ENCODE results near the gene DCLK2. TPM values are rescaled to one million over a fixed set of nuclear protein-coding genes. Genes with fewer than 3 reads are reported as not detected.

Gene DCLK2
- total and polyA plus RNA-seq, 2 of the 13 experiments (the other 11 are each of a cell fraction or from before 2014, with no cell fraction given) = not detected

DNA sequence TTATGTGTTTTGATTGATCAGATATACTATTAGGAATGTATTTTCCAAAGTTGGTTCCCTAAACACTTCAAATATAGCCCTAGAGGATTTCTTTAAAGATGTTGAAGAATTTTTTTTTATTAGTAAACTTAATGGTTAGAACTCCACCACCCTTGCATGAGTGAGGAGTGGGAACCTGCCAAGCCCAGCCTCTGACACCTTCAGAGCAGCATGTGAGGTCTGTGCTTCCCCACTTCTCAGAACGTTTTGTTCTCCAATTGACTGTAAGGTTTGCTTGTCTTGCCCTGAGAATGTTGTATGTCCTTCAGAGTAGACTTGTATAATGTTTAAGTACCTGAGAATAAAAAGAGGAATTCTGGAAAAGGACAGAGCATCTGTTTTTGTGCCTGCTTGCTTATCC, 126.8 kb downstream of the DCLK2 start (continued):
- TF ChIP-seq, protein P1, sequence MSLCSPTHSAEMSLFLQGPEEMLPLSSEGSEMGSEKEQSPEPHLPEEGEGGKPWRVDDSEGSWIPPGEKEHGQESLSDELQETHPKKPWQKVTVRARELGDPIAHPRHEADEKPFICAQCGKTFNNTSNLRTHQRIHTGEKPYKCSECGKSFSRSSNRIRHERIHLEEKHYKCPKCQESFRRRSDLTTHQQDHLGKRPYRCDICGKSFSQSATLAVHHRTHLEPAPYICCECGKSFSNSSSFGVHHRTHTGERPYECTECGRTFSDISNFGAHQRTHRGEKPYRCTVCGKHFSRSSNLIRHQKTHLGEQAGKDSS (CRISPR knock-in tag; IDR thresholded peaks at IDR 0.05; ENCODE audit: borderline replicate concordance, low read depth) = no peak
- TF ChIP-seq CERS6 (CRISPR knock-in tag; IDR thresholded peaks at IDR 0.05) = no peak
- TF ChIP-seq ZNF607 (CRISPR knock-in tag; IDR thresholded peaks at IDR 0.05; ENCODE audit: borderline replicate concordance) = no peak
- no peak for TF ChIP-seq MED1 (CRISPR knock-in tag; IDR thresholded peaks at IDR 0.05)
- no peak for TF ChIP-seq ATRX (CRISPR knock-in tag; IDR thresholded peaks at IDR 0.05; ENCODE audit: borderline replicate concordance)
- TF ChIP-seq TEAD2 (CRISPR knock-in tag; IDR thresholded peaks at IDR 0.05) = no peak

DNA sequence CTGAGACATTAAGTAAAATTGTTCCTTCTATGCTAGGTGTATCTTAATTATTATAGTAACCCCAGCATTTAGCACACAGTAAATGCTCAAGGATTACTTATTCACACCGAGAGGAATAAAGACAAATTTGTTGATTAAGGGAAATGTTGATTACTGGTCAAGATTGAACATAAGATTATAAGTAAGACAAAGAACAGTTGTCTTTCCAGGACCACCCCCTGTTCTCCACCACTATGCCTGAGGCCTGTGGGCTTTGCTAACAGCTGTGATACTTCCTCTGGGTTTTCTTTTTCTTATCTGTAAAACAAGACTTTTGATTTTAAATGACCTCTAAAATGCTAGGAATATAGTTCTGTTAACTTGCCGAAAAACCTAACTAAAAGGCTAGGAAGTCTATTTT, 128.0 kb downstream of the DCLK2 start:
- ChIA-PET CTCF (ENCODE audit: low intra/inter-chr PET ratio, low total read pairs) (no interaction called here), POLR2A (no interaction called here)
- H3K4me2 ChIP-seq (ENCODE audit: low read depth, low read length) = no peak overlapping the region
- no peaks in the 10 kb centered on the region for H3K79me2 ChIP-seq (ENCODE audit: insufficient read depth, low read length)
- BruUV-seq (replicated peaks) = no TSS peak
- intact Hi-C loops (cut with micrococcal nuclease; ENCODE audit: unreplicated experiment) (loop anchor here (2.0 kb wide), 1 partner anchor 291 kb away; no protein-coding TSS in a partner anchor), in situ Hi-C loops (cut with HindIII; ENCODE audit: extremely low pct_ligation_motif_present, low pct_unique_long_range_greater_than_20kb) (no loop called here)
- H2AFZ ChIP-seq (ENCODE audit: low read length) = no peak overlapping the region
- no peak for TF ChIP-seq MTA1 (CRISPR knock-in tag; IDR thresholded peaks at IDR 0.05; ENCODE audit: borderline replicate concordance)
- no peak for TF ChIP-seq ZNF224 (CRISPR knock-in tag; IDR thresholded peaks at IDR 0.05)
- TF ChIP-seq ZNF546 (CRISPR knock-in tag; conservative IDR thresholded peaks at IDR 0.05) = no peak
- H3K27ac ChIP-seq (ENCODE audit: extremely low read length, insufficient read depth, low read length) = no peak overlapping the region
- H3K4me3 ChIP-seq (replicated peaks in 1 of 3; ENCODE audit: insufficient read depth in 1 of 3, low read depth in 2 of 3, low read length in 3 of 3) = no peak overlapping the region
- no peak for ATAC-seq
- no peak overlapping the region for H3K9ac ChIP-seq (ENCODE audit: insufficient read depth, low read depth, low read length)
- no peaks in the 10 kb centered on the region for H3K9me3 ChIP-seq (ENCODE audit: low read length)
- no peaks in the 10 kb centered on the region for H3K36me3 ChIP-seq (replicated peaks in 1 of 2; ENCODE audit: control insufficient read depth in 1 of 2, insufficient read depth in 2 of 2, low read length in 2 of 2)
- no peak for DNase-seq (ENCODE audit: low spot score)
- H4K20me1 ChIP-seq (ENCODE audit: insufficient read depth, low read length) = no peaks in the 10 kb centered on the region
- H3K27me3 ChIP-seq (ENCODE audit: control insufficient read depth in 1 of 2, insufficient read depth in 2 of 2, low read length in 2 of 2) = no peaks in the 10 kb centered on the region
- H3K4me1 ChIP-seq (ENCODE audit: insufficient read depth, low read length) = no peaks in the 10 kb centered on the region
- WGBS (ENCODE audit: low lambda C conversion rate) = 20% methylated on average over 2 of the region's 2 CpGs
- no peak for FAIRE-seq
